ENCODE results near the gene NUDT3.

The NUDT3 gene

GRCh38 chr6:34416877-34417371 is 24.5 kb upstream of the NUDT3 start:
- H3F3A ChIP-seq (ENCODE audit: insufficient read depth, low read length): no peaks in the 10 kb centered on the region

GRCh38 chr6:34414999-34415858 is 22.8 kb upstream of the NUDT3 start:
- Histone ChIP-seq H3K4me1 (ENCODE audit: insufficient read depth, low read length, severe bottlenecking) (no peaks in the 10 kb centered on the region), H3K4me3 (ENCODE audit: low read depth, low read length, poor library complexity, severe bottlenecking) (no peak overlapping the region), H3K27me3 (ENCODE audit: insufficient read depth, low read length) (no peaks in the 10 kb centered on the region), H3K36me3 (ENCODE audit: insufficient read depth, low read length) (peaks cover 63% of the 10 kb centered on the region), H3K79me2 (ENCODE audit: insufficient read depth, low read length) (no peaks in the 10 kb centered on the region), H3F3A (ENCODE audit: insufficient read depth, low read length) (no peaks in the 10 kb centered on the region), H3K9me2 (ENCODE audit: low read depth, low read length) (no peaks in the 10 kb centered on the region), H3K4me2 (ENCODE audit: low read length) (no peak overlapping the region), H3K9me3 (ENCODE audit: low read length) (no peaks in the 10 kb centered on the region), H3K27ac (ENCODE audit: low read depth, low read length, poor library complexity, severe bottlenecking) (no peak overlapping the region), H3K9ac (ENCODE audit: low read length) (no peak overlapping the region), H4K20me1 (ENCODE audit: insufficient read depth, low read length) (no peaks in the 10 kb centered on the region), H2AFZ (ENCODE audit: low read length) (no peak overlapping the region)
- TF ChIP-seq EZH2 (IDR thresholded peaks at IDR 0.05; ENCODE audit: borderline replicate concordance, low read length): no peak
- TF ChIP-seq, protein P1, sequence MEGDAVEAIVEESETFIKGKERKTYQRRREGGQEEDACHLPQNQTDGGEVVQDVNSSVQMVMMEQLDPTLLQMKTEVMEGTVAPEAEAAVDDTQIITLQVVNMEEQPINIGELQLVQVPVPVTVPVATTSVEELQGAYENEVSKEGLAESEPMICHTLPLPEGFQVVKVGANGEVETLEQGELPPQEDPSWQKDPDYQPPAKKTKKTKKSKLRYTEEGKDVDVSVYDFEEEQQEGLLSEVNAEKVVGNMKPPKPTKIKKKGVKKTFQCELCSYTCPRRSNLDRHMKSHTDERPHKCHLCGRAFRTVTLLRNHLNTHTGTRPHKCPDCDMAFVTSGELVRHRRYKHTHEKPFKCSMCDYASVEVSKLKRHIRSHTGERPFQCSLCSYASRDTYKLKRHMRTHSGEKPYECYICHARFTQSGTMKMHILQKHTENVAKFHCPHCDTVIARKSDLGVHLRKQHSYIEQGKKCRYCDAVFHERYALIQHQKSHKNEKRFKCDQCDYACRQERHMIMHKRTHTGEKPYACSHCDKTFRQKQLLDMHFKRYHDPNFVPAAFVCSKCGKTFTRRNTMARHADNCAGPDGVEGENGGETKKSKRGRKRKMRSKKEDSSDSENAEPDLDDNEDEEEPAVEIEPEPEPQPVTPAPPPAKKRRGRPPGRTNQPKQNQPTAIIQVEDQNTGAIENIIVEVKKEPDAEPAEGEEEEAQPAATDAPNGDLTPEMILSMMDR (IDR thresholded peaks at IDR 0.05; ENCODE audit: low read length): peak; percentile 66

More at GRCh38 chr6:34416877-34417371, 24.5 kb upstream of the NUDT3 start:
- H3K27ac ChIP-seq (ENCODE audit: low read depth, low read length, poor library complexity, severe bottlenecking): no peak overlapping the region
- H3K4me1 ChIP-seq (ENCODE audit: insufficient read depth, low read length, severe bottlenecking): no peaks in the 10 kb centered on the region
- no peaks in the 10 kb centered on the region for H3K9me2 ChIP-seq (ENCODE audit: low read depth, low read length)
- no peak overlapping the region for H2AFZ ChIP-seq (ENCODE audit: low read length)
- TF ChIP-seq EZH2 (IDR thresholded peaks at IDR 0.05; ENCODE audit: borderline replicate concordance, low read length): no peak
- H3K27me3 ChIP-seq (ENCODE audit: insufficient read depth, low read length): no peaks in the 10 kb centered on the region
- peaks cover 80% of the 10 kb centered on the region for H3K36me3 ChIP-seq (ENCODE audit: insufficient read depth, low read length)
- H3K4me2 ChIP-seq (ENCODE audit: low read length): no peak overlapping the region
- H3K4me3 ChIP-seq (ENCODE audit: low read depth, low read length, poor library complexity, severe bottlenecking): no peak overlapping the region
- no peaks in the 10 kb centered on the region for H3K9me3 ChIP-seq (ENCODE audit: low read length)
- H3K9ac ChIP-seq (ENCODE audit: low read length): no peak overlapping the region
- no peaks in the 10 kb centered on the region for H4K20me1 ChIP-seq (ENCODE audit: insufficient read depth, low read length)
- no peaks in the 10 kb centered on the region for H3K79me2 ChIP-seq (ENCODE audit: insufficient read depth, low read length)

GRCh38 chr6:34412643-34413214 is 20.3 kb upstream of the NUDT3 start:
- Histone ChIP-seq H3K4me1 (ENCODE audit: insufficient read depth, low read length, severe bottlenecking) (no peaks in the 10 kb centered on the region), H3K9me3 (ENCODE audit: low read length) (no peaks in the 10 kb centered on the region), H3K27ac (ENCODE audit: low read depth, low read length, poor library complexity, severe bottlenecking) (no peak overlapping the region), H2AFZ (ENCODE audit: low read length) (no peak overlapping the region), H3K27me3 (ENCODE audit: insufficient read depth, low read length) (no peaks in the 10 kb centered on the region), H3K4me2 (ENCODE audit: low read length) (no peak overlapping the region), H3F3A (ENCODE audit: insufficient read depth, low read length) (no peaks in the 10 kb centered on the region), H3K4me3 (ENCODE audit: low read depth, low read length, poor library complexity, severe bottlenecking) (no peak overlapping the region), H3K9me2 (ENCODE audit: low read depth, low read length) (no peaks in the 10 kb centered on the region), H3K79me2 (ENCODE audit: insufficient read depth, low read length) (no peaks in the 10 kb centered on the region), H3K9ac (ENCODE audit: low read length) (no peak overlapping the region), H3K36me3 (ENCODE audit: insufficient read depth, low read length) (peaks cover 38% of the 10 kb centered on the region), H4K20me1 (ENCODE audit: insufficient read depth, low read length) (no peaks in the 10 kb centered on the region)
- TF ChIP-seq, protein P1 (IDR thresholded peaks at IDR 0.05; ENCODE audit: low read length): no peak
- TF ChIP-seq EZH2 (IDR thresholded peaks at IDR 0.05; ENCODE audit: borderline replicate concordance, low read length): no peak

Measured in OCI-LY1 (cell line).